Cardiac muscle cell (in vitro differentiated cells and primary cell): ENCODE measurements around the gene MIA. TPM values are rescaled to one million over a fixed set of nuclear protein-coding genes. Genes with fewer than 3 reads are reported as not detected.

Source experiments
- DNase-seq, 2 donors: peaks; one replicate each; pipeline versions ENCODE4 v3.0.0 to v3.0.0-alpha.2; 2010 to 2017; ENCODE audit warnings: low read depth in 1 of 2, low spot score in 1 of 2
- H3K27ac ChIP-seq: fragments of 200-600 bp; sonication (generic); 2 replicates; pipeline ENCODE4 v1.5.1; 2016
- H3K27me3 ChIP-seq: fragments of 200-600 bp; sonication (generic); 2 replicates; pipeline ENCODE4 v1.6.0; 2016; ENCODE audit warnings: control low read depth
- H3K36me3 ChIP-seq: fragments of 200-600 bp; sonication (generic); 2 replicates; pipeline ENCODE4 v1.5.1; 2016; ENCODE audit warnings: control low read depth
- H3K4me1 ChIP-seq: fragments of 200-600 bp; sonication (generic); 2 replicates; pipeline ENCODE4 v1.8.1; 2017; ENCODE audit warnings: low read depth, mild to moderate bottlenecking, mixed run types
- H3K4me3 ChIP-seq: fragments of 200-600 bp; sonication (generic); 2 replicates; pipeline ENCODE4 v1.5.1; 2016; ENCODE audit warnings: mild to moderate bottlenecking
- H3K9me3 ChIP-seq: fragments of 200-600 bp; sonication (generic); 2 replicates; pipeline ENCODE4 v1.5.1; 2017; ENCODE audit warnings: low read depth, mild to moderate bottlenecking, control low read depth
- CTCF ChIP-seq: IDR thresholded peaks from 2 replicates; pipeline ENCODE4 v1.5.1; 2012; ENCODE audit warnings: low read depth, mild to moderate bottlenecking, low read length
- polyA plus RNA-seq: library from polyadenylated mRNA; unstranded; fragments of >200 nt; fragmentation: Nextera tagmentation; extraction: Ambion mirVana; gene quantifications from 2 replicates; pipeline ENCODE4 v1.2.1, GENCODE V29; 2016
- total RNA-seq: library from RNA; depleted of rRNA; stranded (reverse); fragments of >200 nt; gene quantifications from 2 replicates; pipeline ENCODE4 v1.2.3, GENCODE V29; 2016

The MIA gene
- total and polyA plus RNA-seq, 2 experiments from 2014 or later: not detected

GRCh38 chr19:40754611-40755247 lies 20.6 kb upstream of the MIA start:
- H3K36me3 ChIP-seq: peaks cover 17% of the 10 kb centered on the region
- H3K4me1 ChIP-seq: peaks cover 2% of the 10 kb centered on the region
- peak in 1 of 2 donors; percentile 30 for DNase-seq
- H3K27me3 ChIP-seq: no peaks in the 10 kb centered on the region
- H3K27ac ChIP-seq: peak overlapping the region; percentile 36
- no peak for TF ChIP-seq CTCF
- no peak overlapping the region for H3K4me3 ChIP-seq
- no peaks in the 10 kb centered on the region for H3K9me3 ChIP-seq

- Histone ChIP-seq H3K4me1 (no peaks in the 10 kb centered on the region), H3K36me3 (peaks cover 21% of the 10 kb centered on the region), H3K9me3 (no peaks in the 10 kb centered on the region), H3K27ac (no peak overlapping the region), H3K27me3 (no peaks in the 10 kb centered on the region), H3K4me3 (no peak overlapping the region)
- no peak for DNase-seq
- TF ChIP-seq CTCF: no peak
Observed at GRCh38 chr19:40755248-40755624, 20.1 kb upstream of the MIA start.

GRCh38 chr19:40755791-40756190 lies 19.5 kb upstream of the MIA start:
- Histone ChIP-seq H3K27me3 (no peaks in the 10 kb centered on the region), H3K9me3 (no peaks in the 10 kb centered on the region), H3K4me1 (no peaks in the 10 kb centered on the region), H3K36me3 (peaks cover 26% of the 10 kb centered on the region), H3K4me3 (no peak overlapping the region), H3K27ac (no peak overlapping the region)
- TF ChIP-seq CTCF: no peak
- no peak for DNase-seq

- no peak overlapping the region for H3K4me3 ChIP-seq
- H3K27ac ChIP-seq: no peak overlapping the region
- H3K4me1 ChIP-seq: no peaks in the 10 kb centered on the region
- TF ChIP-seq CTCF: no peak
- H3K36me3 ChIP-seq: peaks cover 28% of the 10 kb centered on the region
- no peaks in the 10 kb centered on the region for H3K9me3 ChIP-seq
- no peak for DNase-seq
- H3K27me3 ChIP-seq: no peaks in the 10 kb centered on the region
Observed at GRCh38 chr19:40756502-40757110, 18.7 kb upstream of the MIA start.

- H3K36me3 ChIP-seq: peaks cover 45% of the 10 kb centered on the region
- DNase-seq: no peak
- TF ChIP-seq CTCF: no peak
- no peaks in the 10 kb centered on the region for H3K9me3 ChIP-seq
- H3K27ac ChIP-seq: no peak overlapping the region
- no peaks in the 10 kb centered on the region for H3K4me1 ChIP-seq
- no peaks in the 10 kb centered on the region for H3K27me3 ChIP-seq
- H3K4me3 ChIP-seq: no peak overlapping the region
Observed at GRCh38 chr19:40758491-40758890, 16.8 kb upstream of the MIA start.
